T-helper 17 cell (primary cell): ENCODE data around the gene RNF181. TPM values are rescaled to one million over a fixed set of nuclear protein-coding genes. Genes with fewer than 3 reads are reported as not detected.

Experiments used
- ATAC-seq: fragments of 150-1000 bp; cut with Tn5 transposase; 2 replicates; pipeline ENCODE4 v1.10.0; 2021; ENCODE audit warnings: mild to moderate bottlenecking, moderate library complexity
- DNase-seq, 3 donors: peaks; one replicate each; pipeline versions ENCODE4 v3.0.0 to v3.0.0-alpha.2; 2020 to 2021
- H3K9me3 ChIP-seq: one replicate; pipeline ENCODE4 v1.7.0; 2013; ENCODE audit warnings: low read length, mild to moderate bottlenecking; ENCODE audit not compliant: control insufficient read depth, poor library complexity, severe bottlenecking
- H3K27ac Mint-ChIP-seq: one replicate; pipeline ENCODE4 v1.8.0; 2022; ENCODE audit warnings: mild to moderate bottlenecking, moderate library complexity, mixed read lengths
- H3K27me3 Mint-ChIP-seq: one replicate; pipeline ENCODE4 v1.8.0; 2022; ENCODE audit warnings: mixed read lengths
- H3K36me3 Mint-ChIP-seq: one replicate; pipeline ENCODE4 v1.8.0; 2022; ENCODE audit warnings: low read depth, mixed read lengths
- H3K4me1 Mint-ChIP-seq: one replicate; pipeline ENCODE4 v1.8.0; 2022; ENCODE audit warnings: mild to moderate bottlenecking, mixed read lengths
- H3K4me3 Mint-ChIP-seq: one replicate; pipeline ENCODE4 v1.8.0; 2022; ENCODE audit warnings: mild to moderate bottlenecking, moderate library complexity, mixed read lengths
- total RNA-seq, 4 donors: library from RNA in 2 of 4; stranded (reverse) in 2 of 4; gene quantifications; one replicate each; pipeline ENCODE4 v1.2.3 and lab custom pipeline; 2022 to 2026

Gene RNF181, protein sequence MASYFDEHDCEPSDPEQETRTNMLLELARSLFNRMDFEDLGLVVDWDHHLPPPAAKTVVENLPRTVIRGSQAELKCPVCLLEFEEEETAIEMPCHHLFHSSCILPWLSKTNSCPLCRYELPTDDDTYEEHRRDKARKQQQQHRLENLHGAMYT
- total RNA-seq = 10 to 100 TPM; 42.8 to 43.3 TPM
- total RNA-seq (lab: John Stamatoyannopoulos, UW) = 19.1 to 48.4 reads per million in 2 donors

DNA sequence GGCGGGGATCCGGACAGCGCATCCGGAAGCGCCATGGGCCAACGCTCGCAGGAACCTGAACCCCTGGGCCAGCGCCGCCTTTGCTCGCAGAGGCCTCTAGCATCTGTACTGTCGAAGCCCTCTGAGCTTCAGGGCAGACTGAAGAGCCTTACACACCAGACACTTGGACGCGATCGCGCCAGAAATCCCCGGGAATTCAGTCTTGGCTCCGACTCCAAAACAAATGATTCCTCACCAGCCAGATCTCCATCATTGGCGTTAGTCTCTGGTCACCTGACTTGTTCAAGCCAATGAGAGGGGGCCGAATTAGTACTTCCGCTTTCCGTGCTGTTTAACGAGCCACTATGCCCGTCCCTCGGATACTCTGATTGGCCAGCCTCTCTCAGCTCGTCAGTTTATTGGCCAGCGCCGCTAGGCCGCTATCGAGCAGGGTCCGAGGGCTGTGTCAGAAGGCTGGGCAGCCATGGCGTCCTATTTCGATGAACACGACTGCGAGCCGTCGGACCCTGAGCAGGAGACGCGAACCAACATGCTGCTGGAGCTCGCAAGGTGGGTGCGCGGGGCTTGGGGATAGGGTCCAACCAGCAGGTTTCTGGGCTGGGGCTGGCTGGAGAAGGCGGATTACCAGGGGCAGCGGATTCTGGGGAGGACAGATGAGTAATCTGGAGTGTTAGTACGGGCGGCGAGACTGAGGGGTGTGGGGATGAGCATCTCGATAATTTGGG, at the start of gene RNF181:
Gene RNF181 (plus strand): TSS at position 445 of the 725 bp plus-strand sequence. CDS start 19 bp downstream, at position 464.
- no peaks in the 10 kb centered on the region for H3K27me3 Mint-ChIP-seq

DNA sequence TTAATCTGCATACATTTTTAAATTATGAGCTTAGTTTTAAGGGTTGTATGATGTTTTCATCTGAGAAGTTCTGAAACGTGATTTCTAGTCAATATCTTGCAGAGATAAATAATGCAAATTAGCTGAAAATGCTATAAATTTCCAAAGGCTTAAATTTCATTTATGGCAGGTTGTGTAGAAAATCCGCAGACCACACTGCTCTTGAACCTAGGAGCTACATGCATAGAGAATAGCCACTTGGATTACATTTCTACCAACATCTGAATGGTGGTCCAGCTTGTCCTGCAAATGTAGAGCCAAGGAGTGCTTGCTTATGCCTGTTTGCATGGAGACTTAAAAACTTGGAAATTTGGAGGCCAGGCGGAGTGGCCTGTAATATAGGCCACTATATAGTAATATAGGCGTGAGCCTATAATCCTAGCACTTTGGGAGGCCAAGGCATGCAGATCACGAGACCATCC, 49.7 kb upstream of the RNF181 start:
- Mint-ChIP-seq H3K4me1 (peaks cover 19% of the 10 kb centered on the region), H3K27me3 (no peaks in the 10 kb centered on the region), H3K27ac (peak overlapping the region; percentile 70), H3K36me3 (peaks cover 3% of the 10 kb centered on the region), H3K4me3 (no peak overlapping the region)
- DNase-seq (no peak), ATAC-seq (no peak)
- no peaks in the 10 kb centered on the region for H3K9me3 ChIP-seq

More for the DNA sequence above, at the start of gene RNF181:
- peak; percentile 75 to 84 (median 79) for DNase-seq
- peaks cover 34% of the 10 kb centered on the region for H3K4me1 Mint-ChIP-seq
- no peaks in the 10 kb centered on the region for H3K9me3 ChIP-seq
- H3K4me3 Mint-ChIP-seq = peak within 1 kb of the TSS; percentile 100
- H3K27ac Mint-ChIP-seq = peak within 1 kb of the TSS; percentile 100
- ATAC-seq = peak; percentile 99
- H3K36me3 Mint-ChIP-seq = peaks cover 5% of the 10 kb centered on the region

DNA sequence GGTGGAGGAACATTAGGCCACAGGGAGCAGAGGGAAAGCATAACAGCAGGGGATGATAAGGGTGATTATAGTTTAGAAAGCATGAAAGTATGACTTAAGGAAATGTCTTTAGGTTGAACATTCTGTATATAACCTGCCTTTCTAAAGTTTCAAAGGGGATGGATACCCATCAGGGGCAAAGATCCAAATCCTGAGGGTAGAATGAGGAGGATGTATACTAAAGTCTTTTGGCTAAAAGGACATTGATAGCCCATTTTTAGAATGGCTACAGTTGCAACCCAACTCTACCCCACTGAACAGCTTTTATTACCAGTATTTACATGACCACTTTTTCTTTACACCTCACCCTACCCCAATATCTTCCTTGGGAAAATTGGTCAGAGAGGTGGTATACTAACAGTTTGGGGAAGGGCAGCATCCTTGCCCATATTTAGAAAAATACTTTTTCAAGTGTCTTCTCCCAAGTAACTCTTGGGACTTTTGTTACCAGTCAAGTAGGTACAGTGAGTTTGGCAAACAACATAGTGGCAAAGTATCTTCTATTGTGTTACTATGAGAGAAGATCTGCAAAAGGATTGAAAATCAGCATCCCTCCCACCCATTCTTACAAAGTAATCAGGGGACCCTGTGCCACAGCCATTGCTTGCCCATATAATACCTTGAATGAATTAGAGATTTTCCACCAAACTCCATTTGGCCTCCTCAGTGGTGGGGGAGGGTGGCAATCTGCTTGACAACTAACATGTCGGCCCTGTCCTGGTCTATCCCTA, 48.3 kb upstream of the RNF181 start:
- Mint-ChIP-seq H3K27me3 (no peaks in the 10 kb centered on the region), H3K4me3 (no peak overlapping the region), H3K27ac (peak overlapping the region; percentile 70), H3K4me1 (peaks cover 18% of the 10 kb centered on the region), H3K36me3 (peaks cover 5% of the 10 kb centered on the region)
- ATAC-seq (no peak), DNase-seq (no peak)
- H3K9me3 ChIP-seq = no peaks in the 10 kb centered on the region

DNA sequence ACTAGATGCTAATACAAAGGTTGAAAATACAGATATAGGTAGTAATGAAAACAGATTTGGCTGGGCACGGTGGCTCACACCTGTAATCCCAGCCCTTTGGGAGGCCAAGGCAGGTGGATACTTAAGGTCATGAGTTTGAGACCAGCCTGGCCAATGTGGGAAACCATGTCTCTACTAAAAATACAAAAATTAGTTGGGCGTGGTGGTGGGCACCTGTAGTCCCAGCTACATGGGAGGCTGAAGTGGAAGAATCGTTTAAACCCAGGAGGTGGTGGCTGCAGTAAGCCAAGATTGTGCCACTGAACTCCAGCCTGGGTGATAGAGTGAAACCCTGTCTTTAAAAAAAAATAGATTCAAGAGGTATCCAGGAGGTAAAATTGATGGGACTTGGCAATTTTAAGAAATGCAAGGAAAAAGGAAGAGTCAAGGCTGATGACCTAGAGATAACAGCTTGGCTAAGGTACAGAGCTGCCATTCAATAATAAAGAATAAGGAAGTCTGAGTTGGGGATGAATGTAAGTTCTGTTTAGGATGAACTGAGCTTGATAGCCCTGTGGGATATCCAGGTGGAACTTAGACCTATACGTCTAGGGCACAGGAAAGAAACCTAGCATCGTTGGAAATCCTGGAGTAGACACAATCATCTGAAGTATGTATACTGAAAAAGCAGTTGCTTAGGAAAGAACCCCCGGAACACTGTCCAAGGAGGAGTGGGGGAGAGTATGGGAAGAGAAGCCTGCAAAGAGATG, 47.5 kb upstream of the RNF181 start:
- DNase-seq = no peak
- Mint-ChIP-seq H3K27ac (no peak overlapping the region), H3K36me3 (peaks cover 2% of the 10 kb centered on the region)

DNA sequence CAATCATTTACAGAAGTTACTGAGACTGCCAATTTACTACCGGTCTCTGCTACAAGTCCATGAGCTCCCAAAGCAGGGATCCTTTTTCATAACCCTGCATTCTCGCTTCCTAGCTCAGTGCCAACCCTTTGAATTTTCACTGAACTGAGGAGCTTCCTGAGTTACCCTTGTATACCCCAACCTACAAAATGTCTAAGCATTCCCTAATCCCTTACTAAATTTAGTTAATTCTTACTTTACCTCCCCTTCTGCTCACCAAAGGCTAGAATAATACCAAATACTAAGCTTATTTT, 47.0 kb upstream of the RNF181 start:
- H3K4me1 Mint-ChIP-seq = peaks cover 7% of the 10 kb centered on the region
- no peak overlapping the region for H3K4me3 Mint-ChIP-seq
- no peak overlapping the region for H3K27ac Mint-ChIP-seq

More for the DNA sequence above, 47.5 kb upstream of the RNF181 start:
- H3K4me3 Mint-ChIP-seq = no peak overlapping the region
- ATAC-seq = no peak
- no peaks in the 10 kb centered on the region for H3K9me3 ChIP-seq
- H3K4me1 Mint-ChIP-seq = peaks cover 10% of the 10 kb centered on the region
- H3K27me3 Mint-ChIP-seq = no peaks in the 10 kb centered on the region

DNA sequence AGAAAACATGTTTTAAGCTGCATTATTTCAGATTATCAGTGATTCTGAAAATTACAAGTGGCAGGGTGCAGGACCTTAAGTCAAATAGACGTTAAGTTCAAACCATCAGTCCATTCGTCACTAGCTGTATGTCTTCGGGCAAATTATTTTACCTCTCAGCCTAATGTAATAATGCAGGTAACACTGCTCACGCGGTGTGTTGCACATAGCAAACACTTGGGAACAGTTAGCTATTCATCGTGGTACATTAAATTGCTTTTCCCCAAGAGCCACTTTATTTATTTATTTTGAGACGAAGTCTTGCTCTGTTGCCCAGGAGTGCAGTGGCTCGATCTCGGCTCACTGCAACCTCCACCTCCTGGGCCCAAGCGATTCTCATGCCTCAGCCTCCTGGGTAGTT, 46.5 kb upstream of the RNF181 start:
- ATAC-seq = no peak
- peaks cover 2% of the 10 kb centered on the region for H3K36me3 Mint-ChIP-seq
- DNase-seq = no peak
- H3K27ac Mint-ChIP-seq = peak overlapping the region; percentile 75
- H3K4me1 Mint-ChIP-seq = peaks cover 7% of the 10 kb centered on the region
- H3K9me3 ChIP-seq = no peaks in the 10 kb centered on the region
- no peaks in the 10 kb centered on the region for H3K27me3 Mint-ChIP-seq
- no peak overlapping the region for H3K4me3 Mint-ChIP-seq

More for the DNA sequence above, 47.0 kb upstream of the RNF181 start:
- ATAC-seq = no peak
- no peak for DNase-seq
- Mint-ChIP-seq H3K27me3 (no peaks in the 10 kb centered on the region), H3K36me3 (peaks cover 2% of the 10 kb centered on the region)
- no peaks in the 10 kb centered on the region for H3K9me3 ChIP-seq

DNA sequence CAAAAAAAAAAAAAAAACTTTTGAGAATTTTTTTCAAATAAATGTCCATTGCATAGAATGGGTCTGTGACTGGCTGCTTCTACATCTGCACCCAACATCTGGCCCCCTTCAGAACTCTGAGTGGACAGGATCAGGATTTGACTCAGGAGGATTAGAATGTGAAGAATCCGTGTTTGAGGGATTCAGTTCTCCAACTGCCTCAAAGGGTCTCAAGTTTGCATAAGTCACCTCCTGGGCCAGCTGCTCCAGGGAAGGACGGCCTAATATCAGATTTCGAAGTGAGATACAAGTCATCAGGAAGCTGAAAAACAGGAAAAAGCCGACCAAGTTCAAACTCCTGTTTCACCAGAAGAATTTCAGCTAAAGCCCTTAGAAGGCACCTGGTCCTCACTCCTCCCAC, 45.7 kb upstream of the RNF181 start:
- H3K27me3 Mint-ChIP-seq = no peaks in the 10 kb centered on the region
- no peaks in the 10 kb centered on the region for H3K9me3 ChIP-seq
- H3K4me3 Mint-ChIP-seq = no peak overlapping the region
- DNase-seq (no peak), ATAC-seq (no peak)
- peaks cover 4% of the 10 kb centered on the region for H3K4me1 Mint-ChIP-seq
- peak overlapping the region; percentile 75 for H3K27ac Mint-ChIP-seq
- H3K36me3 Mint-ChIP-seq = peaks cover 4% of the 10 kb centered on the region

DNA sequence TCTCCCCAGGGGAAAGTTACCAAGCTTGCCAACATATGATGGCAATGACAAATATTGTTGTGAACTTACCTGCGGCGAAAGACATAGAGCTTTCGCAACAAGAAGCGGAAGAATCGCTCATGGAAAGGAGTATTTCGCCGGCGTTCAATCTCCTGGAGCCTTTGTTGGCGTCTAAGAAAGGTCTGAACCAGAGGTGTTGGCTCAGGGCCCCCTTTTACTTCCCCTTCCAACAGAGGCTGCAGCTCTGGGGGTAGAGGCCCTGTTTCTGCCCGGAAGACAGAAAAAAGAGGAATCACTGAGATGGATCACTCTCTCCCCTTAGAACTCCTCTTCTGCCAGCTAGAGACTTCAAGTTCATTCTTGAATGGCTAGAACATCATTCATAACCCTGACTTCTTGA, 45.1 kb upstream of the RNF181 start:
- H3K4me3 Mint-ChIP-seq = no peak overlapping the region
- H3K27ac Mint-ChIP-seq = peak overlapping the region; percentile 75
- no peak for DNase-seq
- H3K27me3 Mint-ChIP-seq = no peaks in the 10 kb centered on the region
- peaks cover 4% of the 10 kb centered on the region for H3K4me1 Mint-ChIP-seq
- no peak for ATAC-seq
- H3K9me3 ChIP-seq = no peaks in the 10 kb centered on the region
- peaks cover 4% of the 10 kb centered on the region for H3K36me3 Mint-ChIP-seq

DNA sequence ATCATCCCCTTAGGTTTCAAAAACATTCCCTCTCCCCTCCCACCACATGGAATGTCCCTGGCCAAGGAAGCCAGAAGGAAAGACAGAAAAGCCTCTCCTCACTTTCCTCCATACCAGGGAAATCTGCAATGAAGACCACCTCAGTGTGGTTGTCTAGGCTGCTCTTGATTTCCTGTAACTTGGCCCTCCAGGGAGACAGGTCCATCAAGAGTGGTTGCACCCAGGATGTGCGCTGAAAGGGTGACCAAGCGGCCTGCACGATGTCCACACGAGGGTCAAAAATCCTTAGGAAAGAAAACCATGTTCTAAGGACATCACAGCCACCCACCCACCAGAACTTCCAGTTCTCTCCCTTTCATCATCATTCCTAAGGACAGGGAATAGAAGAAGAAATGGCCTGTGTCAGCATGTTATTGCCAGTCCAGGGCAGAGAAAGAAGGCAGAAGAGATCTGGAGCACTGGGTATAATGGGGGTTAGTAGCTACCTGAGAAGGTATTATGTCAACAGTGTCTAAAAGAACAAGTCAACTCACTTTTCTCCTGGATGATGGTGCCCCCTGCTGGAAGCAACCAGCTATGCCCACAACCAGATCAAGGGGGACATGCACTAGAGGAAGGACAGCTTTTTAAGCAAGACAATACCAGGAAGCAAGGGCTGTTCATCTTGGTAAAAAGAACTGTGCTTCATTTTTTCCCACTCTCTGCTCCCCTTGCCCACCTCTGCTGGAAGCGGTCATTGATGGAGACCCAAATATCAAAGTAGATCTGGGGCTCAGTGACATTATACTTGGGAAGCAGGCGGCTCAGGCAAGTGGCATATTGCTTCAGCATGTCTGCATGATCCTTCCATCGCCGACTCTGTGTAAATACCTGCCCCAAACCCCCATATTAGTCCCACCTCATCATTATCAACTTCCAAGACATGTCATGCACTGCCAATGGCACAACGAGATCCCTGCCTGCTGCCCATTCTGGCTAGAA, 43.6 kb upstream of the RNF181 start:
- H3K9me3 ChIP-seq = no peaks in the 10 kb centered on the region
- Mint-ChIP-seq H3K27ac (no peak overlapping the region), H3K27me3 (no peaks in the 10 kb centered on the region), H3K36me3 (peaks cover 4% of the 10 kb centered on the region), H3K4me1 (peaks cover 4% of the 10 kb centered on the region), H3K4me3 (no peak overlapping the region)
- DNase-seq (peak; percentile 63 to 88 (median 71)), ATAC-seq (peak; percentile 97)

DNA sequence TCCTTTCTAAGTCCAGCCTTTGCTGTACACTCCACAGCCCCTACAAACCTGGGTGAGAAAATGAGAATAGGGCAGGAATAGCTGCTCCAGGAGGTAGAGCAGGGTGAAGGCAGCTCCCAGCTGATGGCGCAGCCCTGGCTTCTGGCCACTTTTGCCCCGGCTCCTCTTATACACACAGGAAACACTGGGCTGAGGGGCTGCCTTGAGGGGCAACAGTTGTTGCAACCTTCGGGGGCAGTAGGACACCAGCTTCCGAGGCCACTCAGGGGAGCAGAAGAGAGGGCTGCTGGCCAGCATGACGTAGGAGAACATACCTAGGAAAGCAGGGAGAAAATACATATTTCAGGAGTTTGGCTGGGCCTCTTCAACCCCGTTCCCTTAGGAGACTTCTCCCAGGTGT, 42.4 kb upstream of the RNF181 start:
- DNase-seq = no peak
- no peak overlapping the region for H3K27ac Mint-ChIP-seq
- ATAC-seq = no peak

DNA sequence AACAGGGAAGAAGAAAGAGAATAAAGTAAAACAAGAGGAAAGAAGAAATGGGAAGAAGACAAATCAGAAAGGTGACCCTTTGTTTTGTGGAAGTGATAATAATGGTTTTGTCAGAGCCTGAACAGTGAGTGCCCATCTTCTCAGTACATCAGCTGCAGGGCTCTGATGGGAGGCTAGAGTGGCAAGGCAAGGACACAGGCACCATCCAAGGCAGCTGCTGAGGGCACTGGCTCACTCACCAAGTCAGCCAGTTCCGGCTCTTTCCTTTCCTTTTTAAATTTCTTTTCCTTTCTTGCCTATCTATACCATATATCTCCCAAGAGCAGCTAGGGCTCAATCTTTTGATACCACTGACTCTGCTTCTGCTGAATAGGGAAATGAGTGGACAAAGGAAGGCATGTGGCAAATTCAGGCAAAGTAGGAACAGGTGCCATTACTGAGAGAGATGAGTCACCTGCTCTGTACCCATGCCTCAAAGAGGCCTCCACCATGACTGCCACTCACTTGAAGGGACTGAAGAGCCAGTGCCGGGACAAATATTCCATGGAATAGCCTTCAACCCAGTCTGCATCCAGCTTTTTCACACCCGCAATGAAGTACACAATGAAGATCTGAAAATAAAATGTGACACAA, 40.4 kb upstream of the RNF181 start:
- ATAC-seq (no peak), DNase-seq (no peak)
- Mint-ChIP-seq H3K27me3 (no peaks in the 10 kb centered on the region), H3K36me3 (peaks cover 6% of the 10 kb centered on the region), H3K4me1 (peaks cover 6% of the 10 kb centered on the region), H3K27ac (peak overlapping the region; percentile 21), H3K4me3 (no peak overlapping the region)
- H3K9me3 ChIP-seq = no peaks in the 10 kb centered on the region

More for the DNA sequence above, 42.4 kb upstream of the RNF181 start:
- Mint-ChIP-seq H3K36me3 (peaks cover 6% of the 10 kb centered on the region), H3K4me1 (peaks cover 4% of the 10 kb centered on the region), H3K27me3 (no peaks in the 10 kb centered on the region), H3K4me3 (no peak overlapping the region)
- no peaks in the 10 kb centered on the region for H3K9me3 ChIP-seq

DNA sequence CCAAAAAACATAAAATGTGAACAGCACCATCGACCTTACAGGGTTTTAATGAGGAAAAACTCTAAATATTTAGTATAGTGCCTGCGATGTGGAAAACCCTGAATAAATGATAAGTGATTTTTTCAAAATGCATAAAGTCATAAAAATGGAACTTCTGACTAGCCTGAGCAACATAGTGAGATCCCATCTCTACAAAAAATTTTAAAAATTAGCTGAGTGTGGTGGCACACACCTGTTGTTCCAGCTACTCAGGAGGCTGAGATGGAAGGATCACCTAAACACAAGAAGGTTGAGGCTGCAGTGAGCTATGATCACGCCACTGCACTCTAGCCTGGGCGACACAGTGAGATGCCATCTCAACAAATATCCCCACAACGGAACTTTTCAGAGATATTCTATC, 38.4 kb upstream of the RNF181 start:
- Mint-ChIP-seq H3K36me3 (peaks cover 6% of the 10 kb centered on the region), H3K27me3 (no peaks in the 10 kb centered on the region), H3K27ac (no peak overlapping the region), H3K4me1 (peaks cover 11% of the 10 kb centered on the region), H3K4me3 (no peak overlapping the region)
- DNase-seq (no peak), ATAC-seq (no peak)
- H3K9me3 ChIP-seq = no peaks in the 10 kb centered on the region
